WTC11 (cell line): ENCODE measurements around the gene ARHGEF28.

ENCODE experiments used
- CREB1 ChIP-seq: sonication (generic); formaldehyde crosslinking; IDR thresholded peaks from 2 replicates; pipeline ENCODE4 v1.8.0; 2023; ENCODE audit warnings: mild to moderate bottlenecking, missing genetic modification reagents
- CTCF ChIP-seq: fragments of 200-600 bp; IDR thresholded peaks from 2 replicates; pipeline ENCODE4 v1.8.0; 2022; ENCODE audit warnings: antibody characterized with exemption
- ESRRA ChIP-seq: sonication (generic); formaldehyde crosslinking; IDR thresholded peaks from 2 replicates; pipeline ENCODE4 v1.8.1; 2022; ENCODE audit warnings: mild to moderate bottlenecking, missing genetic modification reagents, borderline replicate concordance
- KAT7 ChIP-seq: sonication (generic); formaldehyde crosslinking; IDR thresholded peaks from 2 replicates; pipeline ENCODE4 v1.8.1; 2023; ENCODE audit warnings: missing genetic modification reagents, mild to moderate bottlenecking, borderline replicate concordance
- MXD4 ChIP-seq: fragments of 250-450 bp; sonication (Bioruptor Pico); IDR thresholded peaks from 2 replicates; pipeline ENCODE4 v1.8.0; 2021; ENCODE audit warnings: mild to moderate bottlenecking, moderate library complexity, borderline replicate concordance
- MYBL2 ChIP-seq: sonication (generic); formaldehyde crosslinking; IDR thresholded peaks from 2 replicates; pipeline ENCODE4 v1.8.1; 2023; ENCODE audit warnings: mild to moderate bottlenecking, moderate library complexity, missing genetic modification reagents
- NR2C2 ChIP-seq: sonication (generic); formaldehyde crosslinking; IDR thresholded peaks from 2 replicates; pipeline ENCODE4 v1.8.0; 2022; ENCODE audit warnings: mild to moderate bottlenecking, missing genetic modification reagents
- TEAD4 ChIP-seq: sonication (generic); formaldehyde crosslinking; IDR thresholded peaks from 2 replicates; pipeline ENCODE4 v1.8.0; 2022; ENCODE audit warnings: mild to moderate bottlenecking, missing genetic modification reagents
- TF ChIP-seq, protein P1 (sequence below): sonication (generic); formaldehyde crosslinking; IDR thresholded peaks from 2 replicates; pipeline ENCODE4 v1.8.1; 2023; ENCODE audit warnings: mild to moderate bottlenecking, missing genetic modification reagents
- TF ChIP-seq, protein P2 (sequence below): sonication (generic); formaldehyde crosslinking; IDR thresholded peaks from 2 replicates; pipeline ENCODE4 v1.8.1; 2023; ENCODE audit warnings: mild to moderate bottlenecking, missing genetic modification reagents, moderate library complexity

GRCh38 chr5:73831066-73831465 is 205.1 kb downstream of the ARHGEF28 start:
- no peak for TF ChIP-seq CREB1 (CRISPR knock-in tag)
- no peak for TF ChIP-seq KAT7
- TF ChIP-seq, protein P1, sequence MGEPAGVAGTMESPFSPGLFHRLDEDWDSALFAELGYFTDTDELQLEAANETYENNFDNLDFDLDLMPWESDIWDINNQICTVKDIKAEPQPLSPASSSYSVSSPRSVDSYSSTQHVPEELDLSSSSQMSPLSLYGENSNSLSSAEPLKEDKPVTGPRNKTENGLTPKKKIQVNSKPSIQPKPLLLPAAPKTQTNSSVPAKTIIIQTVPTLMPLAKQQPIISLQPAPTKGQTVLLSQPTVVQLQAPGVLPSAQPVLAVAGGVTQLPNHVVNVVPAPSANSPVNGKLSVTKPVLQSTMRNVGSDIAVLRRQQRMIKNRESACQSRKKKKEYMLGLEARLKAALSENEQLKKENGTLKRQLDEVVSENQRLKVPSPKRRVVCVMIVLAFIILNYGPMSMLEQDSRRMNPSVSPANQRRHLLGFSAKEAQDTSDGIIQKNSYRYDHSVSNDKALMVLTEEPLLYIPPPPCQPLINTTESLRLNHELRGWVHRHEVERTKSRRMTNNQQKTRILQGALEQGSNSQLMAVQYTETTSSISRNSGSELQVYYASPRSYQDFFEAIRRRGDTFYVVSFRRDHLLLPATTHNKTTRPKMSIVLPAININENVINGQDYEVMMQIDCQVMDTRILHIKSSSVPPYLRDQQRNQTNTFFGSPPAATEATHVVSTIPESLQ, result no peak
- no peak for TF ChIP-seq CTCF
- TF ChIP-seq NR2C2, result no peak
- no peak for TF ChIP-seq MXD4 (CRISPR knock-in tag)
- TF ChIP-seq TEAD4 (CRISPR knock-in tag), result no peak
- TF ChIP-seq, protein P2, sequence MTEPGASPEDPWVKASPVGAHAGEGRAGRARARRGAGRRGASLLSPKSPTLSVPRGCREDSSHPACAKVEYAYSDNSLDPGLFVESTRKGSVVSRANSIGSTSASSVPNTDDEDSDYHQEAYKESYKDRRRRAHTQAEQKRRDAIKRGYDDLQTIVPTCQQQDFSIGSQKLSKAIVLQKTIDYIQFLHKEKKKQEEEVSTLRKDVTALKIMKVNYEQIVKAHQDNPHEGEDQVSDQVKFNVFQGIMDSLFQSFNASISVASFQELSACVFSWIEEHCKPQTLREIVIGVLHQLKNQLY (CRISPR knock-in tag), result no peak
- TF ChIP-seq ESRRA, result no peak
- TF ChIP-seq MYBL2, result no peak
